Type B pancreatic cell (in vitro differentiated cells): ENCODE measurements around the gene RPL39L. TPM values are rescaled to one million over a fixed set of nuclear protein-coding genes. Genes with fewer than 3 reads are reported as not detected.
A peak's percentile ranks its signal among the peaks of the same experiment; 100 is the strongest.

ENCODE experiments used
- DNase-seq: peaks from one replicate; pipeline ENCODE4 v3.0.0; 2021; ENCODE audit warnings: mixed read lengths; ENCODE audit not compliant: unreplicated experiment; ENCODE audit errors: extremely low spot score
- H3K27ac Mint-ChIP-seq: 2 replicates; pipeline ENCODE4 v1.8.0; 2021; ENCODE audit warnings: mild to moderate bottlenecking, mixed read lengths
- H3K27me3 Mint-ChIP-seq: 2 replicates; pipeline ENCODE4 v1.8.0; 2021; ENCODE audit warnings: mixed read lengths
- H3K36me3 Mint-ChIP-seq: 2 replicates; pipeline ENCODE4 v1.8.0; 2021; ENCODE audit warnings: mixed read lengths
- H3K4me1 Mint-ChIP-seq: one replicate; pipeline ENCODE4 v1.8.0; 2021; ENCODE audit warnings: mixed read lengths; ENCODE audit not compliant: unreplicated experiment
- H3K4me3 Mint-ChIP-seq: 2 replicates; pipeline ENCODE4 v1.8.0; 2021; ENCODE audit warnings: mild to moderate bottlenecking, mixed read lengths
- H3K9me3 Mint-ChIP-seq: 2 replicates; pipeline ENCODE4 v1.8.0; 2021; ENCODE audit warnings: mixed read lengths
- CTCF ChIP-seq: fragments of 200-600 bp; sonication (generic); conservative IDR thresholded peaks from 2 replicates; pipeline ENCODE4 v1.5.0; 2021; ENCODE audit warnings: antibody characterized with exemption, mild to moderate bottlenecking
- total RNA-seq: library from RNA; stranded (reverse); gene quantifications from 2 replicates; pipeline ENCODE4 v1.2.1, GENCODE V29; 2021; ENCODE audit warnings: low replicate concordance

The RPL39L gene
- total RNA-seq, 1 donor from 2014 or later, result 14.9 TPM

GRCh38 chr3:187167777-187168176, 28.5 kb upstream of the RPL39L start:
- Mint-ChIP-seq H3K4me1 (peaks cover 7% of the 10 kb centered on the region), H3K27me3 (peaks cover 3% of the 10 kb centered on the region), H3K9me3 (no peaks in the 10 kb centered on the region), H3K27ac (no peak overlapping the region), H3K4me3 (no peak overlapping the region), H3K36me3 (no peaks in the 10 kb centered on the region)
- DNase-seq, result no peak
- TF ChIP-seq CTCF, result no peak

- Mint-ChIP-seq H3K27ac (no peak overlapping the region), H3K4me1 (peaks cover 7% of the 10 kb centered on the region), H3K4me3 (no peak overlapping the region), H3K36me3 (no peaks in the 10 kb centered on the region), H3K27me3 (peaks cover 4% of the 10 kb centered on the region), H3K9me3 (no peaks in the 10 kb centered on the region)
- no peak for TF ChIP-seq CTCF
- DNase-seq, result no peak
Measured at GRCh38 chr3:187166750-187167149, 27.5 kb upstream of the RPL39L start.

- Mint-ChIP-seq H3K27ac (no peak overlapping the region), H3K4me1 (peaks cover 7% of the 10 kb centered on the region), H3K36me3 (no peaks in the 10 kb centered on the region), H3K27me3 (peaks cover 11% of the 10 kb centered on the region), H3K4me3 (no peak overlapping the region), H3K9me3 (no peaks in the 10 kb centered on the region)
- DNase-seq, result no peak
- peak; percentile 90 for TF ChIP-seq CTCF
Measured at GRCh38 chr3:187165144-187165543, 25.8 kb upstream of the RPL39L start.

- Mint-ChIP-seq H3K4me1 (peaks cover 7% of the 10 kb centered on the region), H3K36me3 (no peaks in the 10 kb centered on the region), H3K27me3 (peaks cover 8% of the 10 kb centered on the region), H3K4me3 (no peak overlapping the region), H3K9me3 (peaks cover 11% of the 10 kb centered on the region), H3K27ac (no peak overlapping the region)
- no peak for TF ChIP-seq CTCF
- DNase-seq, result no peak
Measured at GRCh38 chr3:187162265-187162953, 23.1 kb upstream of the RPL39L start.

GRCh38 chr3:187161556-187161955, 22.3 kb upstream of the RPL39L start:
- Mint-ChIP-seq H3K36me3 (no peaks in the 10 kb centered on the region), H3K27ac (no peak overlapping the region), H3K4me1 (peaks cover 7% of the 10 kb centered on the region), H3K27me3 (peaks cover 8% of the 10 kb centered on the region), H3K4me3 (no peak overlapping the region), H3K9me3 (peaks cover 11% of the 10 kb centered on the region)
- no peak for TF ChIP-seq CTCF
- DNase-seq, result no peak

GRCh38 chr3:187150599-187150998, 11.3 kb upstream of the RPL39L start:
- Mint-ChIP-seq H3K36me3 (no peaks in the 10 kb centered on the region), H3K27me3 (peaks cover 30% of the 10 kb centered on the region), H3K4me3 (no peak overlapping the region), H3K27ac (no peak overlapping the region), H3K4me1 (no peaks in the 10 kb centered on the region), H3K9me3 (peaks cover 7% of the 10 kb centered on the region)
- DNase-seq, result no peak
- peak; percentile 60 for TF ChIP-seq CTCF
